HG02610 (cell line): ENCODE measurements around the gene CCR8.
"Not testable (repeated sequence)": the region's sequence is repeated elsewhere in the genome, so short reads cannot be mapped to it uniquely, and the experiment has no call there.

Experiments used
- ATAC-seq: cut with Tn5 transposase; IDR thresholded peaks from one replicate; pipeline ENCODE4 v1.9.1; 2021; ENCODE audit warnings: mild to moderate bottlenecking, moderate library complexity; ENCODE audit not compliant: unreplicated experiment

CCR8 gene

DNA sequence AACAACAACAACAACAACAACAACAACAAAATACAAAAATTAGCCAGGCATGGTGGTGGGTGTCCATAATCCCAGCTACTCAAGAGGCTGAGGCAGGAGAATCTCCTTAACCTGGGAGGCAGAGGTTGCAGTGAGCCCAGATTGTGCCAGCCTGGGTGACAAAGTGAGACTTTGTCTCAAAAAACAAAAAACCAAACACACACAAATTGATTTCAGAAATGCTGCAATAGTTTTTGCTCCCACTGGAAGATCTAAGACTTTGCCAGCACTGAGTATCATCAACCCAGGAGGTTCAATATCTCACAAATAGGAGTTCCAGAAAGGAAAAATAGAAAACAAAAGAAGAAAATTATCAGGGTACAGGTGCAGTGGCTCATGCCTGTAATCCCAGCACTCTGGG lies 16.2 kb upstream of the CCR8 start:
- ATAC-seq: no peak

- no peak for ATAC-seq
These were observed 14.1 kb upstream of the CCR8 start for GRCh38 chr3:39315420-39315819.

DNA sequence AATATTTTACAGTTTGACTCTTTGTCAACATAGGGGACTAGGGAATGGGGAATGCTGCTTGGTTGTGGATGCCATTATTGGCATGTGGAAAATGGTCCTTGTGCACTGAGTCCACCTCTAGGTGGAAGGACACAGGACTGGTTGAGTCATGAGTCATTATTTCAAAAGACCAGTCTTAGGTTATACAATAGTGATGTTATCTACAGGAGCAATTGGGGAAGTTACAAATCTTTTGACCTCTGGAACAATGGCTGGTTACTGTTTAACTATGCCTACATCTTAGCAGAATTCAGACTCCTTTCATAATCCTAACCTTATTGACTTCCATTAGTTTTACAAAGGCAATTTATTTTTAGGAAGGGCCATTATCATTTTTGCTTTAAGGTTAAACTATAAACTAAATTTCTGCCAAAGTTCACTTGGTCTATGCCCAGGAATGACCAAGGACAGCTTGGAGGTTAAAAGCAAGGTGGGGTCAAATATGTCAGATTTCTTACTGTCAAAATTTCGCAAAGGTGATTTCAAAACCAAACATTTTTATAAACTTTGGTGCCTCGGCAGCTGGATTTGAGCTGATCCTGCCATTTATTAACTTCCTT lies 11.8 kb upstream of the CCR8 start:
- no peak for ATAC-seq

- ATAC-seq: no peak
These were observed 11.2 kb upstream of the CCR8 start for GRCh38 chr3:39318301-39318700.

GRCh38 chr3:39319249-39319648 lies 10.3 kb upstream of the CCR8 start:
- ATAC-seq: no peak

GRCh38 chr3:39321574-39321983 lies 7.9 kb upstream of the CCR8 start:
- not testable (repeated sequence) for ATAC-seq

- not testable (repeated sequence) for ATAC-seq
These were observed 7.2 kb upstream of the CCR8 start for GRCh38 chr3:39322209-39322715.

DNA sequence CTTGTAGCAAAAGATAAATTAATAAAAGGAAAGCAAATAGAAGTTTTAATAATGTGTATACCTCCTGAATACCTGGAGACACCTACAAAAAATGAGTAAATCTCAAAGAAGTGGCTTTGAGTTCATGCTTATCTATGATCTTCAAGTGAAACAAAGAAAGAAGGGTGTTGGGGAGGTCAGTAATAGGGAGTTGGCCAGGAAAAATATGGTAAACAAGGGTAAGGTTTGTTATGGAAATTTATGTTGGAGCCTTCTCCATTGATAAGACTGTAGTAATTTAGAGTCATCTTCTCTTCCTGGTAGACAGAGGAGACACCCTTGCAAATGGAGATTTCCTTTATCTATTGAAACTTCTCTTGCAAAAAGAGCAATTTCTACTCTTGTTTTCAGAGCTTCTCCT lies 6.6 kb upstream of the CCR8 start:
- ATAC-seq: no peak

DNA sequence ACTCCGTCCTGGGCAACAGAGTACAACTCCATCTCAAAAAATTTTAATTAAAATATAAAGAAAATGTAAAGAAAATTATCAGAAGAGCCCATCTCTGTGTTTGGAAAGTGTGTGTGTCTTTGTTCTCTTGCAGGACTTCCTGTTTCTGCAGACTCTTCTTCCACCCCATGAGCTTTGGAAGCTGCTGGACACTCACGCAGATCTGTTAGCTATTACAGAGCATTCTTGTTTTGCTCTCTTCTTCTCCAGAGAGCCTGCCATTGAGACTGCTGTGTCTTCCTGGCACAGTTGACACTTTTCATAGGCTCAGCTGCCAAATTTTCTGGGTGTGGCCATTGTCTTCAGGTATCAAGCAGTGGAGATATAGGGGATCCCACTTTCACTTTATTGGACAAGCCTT lies 6.0 kb upstream of the CCR8 start:
- no peak for ATAC-seq

- no peak for ATAC-seq
These were observed 4.3 kb upstream of the CCR8 start for GRCh38 chr3:39325236-39325635.

DNA sequence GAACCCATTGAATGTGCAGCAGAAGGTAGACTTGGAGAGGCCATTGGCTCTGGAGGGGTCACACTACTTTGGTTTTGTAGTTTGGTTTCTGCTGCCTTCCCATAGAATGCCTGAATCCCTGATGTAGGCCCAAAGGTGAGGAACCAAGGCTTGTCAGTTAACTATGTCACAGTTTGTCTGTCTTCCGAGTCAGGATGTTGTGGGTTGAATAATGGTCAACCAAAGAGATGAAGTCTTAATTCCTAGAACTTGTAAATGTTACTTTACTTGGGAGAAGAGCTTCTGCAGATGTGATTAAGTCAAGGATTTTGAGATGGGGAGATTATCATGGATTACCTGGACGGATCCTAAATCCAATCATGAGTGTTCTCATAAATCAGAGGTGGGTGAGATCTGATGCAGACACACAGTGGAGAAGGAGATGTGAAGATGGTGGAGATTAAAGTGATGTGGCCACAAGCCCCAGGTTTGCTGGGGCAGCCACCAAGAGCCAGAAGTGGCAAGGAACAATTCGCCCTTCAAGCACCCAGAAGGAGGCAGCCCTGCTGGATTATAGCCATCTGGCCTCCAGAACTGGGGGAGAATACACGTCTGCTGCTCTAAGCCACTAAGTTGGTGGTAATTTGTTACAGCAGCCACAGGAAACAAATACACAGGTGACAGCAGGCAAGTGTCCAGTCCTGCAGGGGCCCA lies 2.3 kb upstream of the CCR8 start:
- ATAC-seq: peak; percentile 3

DNA sequence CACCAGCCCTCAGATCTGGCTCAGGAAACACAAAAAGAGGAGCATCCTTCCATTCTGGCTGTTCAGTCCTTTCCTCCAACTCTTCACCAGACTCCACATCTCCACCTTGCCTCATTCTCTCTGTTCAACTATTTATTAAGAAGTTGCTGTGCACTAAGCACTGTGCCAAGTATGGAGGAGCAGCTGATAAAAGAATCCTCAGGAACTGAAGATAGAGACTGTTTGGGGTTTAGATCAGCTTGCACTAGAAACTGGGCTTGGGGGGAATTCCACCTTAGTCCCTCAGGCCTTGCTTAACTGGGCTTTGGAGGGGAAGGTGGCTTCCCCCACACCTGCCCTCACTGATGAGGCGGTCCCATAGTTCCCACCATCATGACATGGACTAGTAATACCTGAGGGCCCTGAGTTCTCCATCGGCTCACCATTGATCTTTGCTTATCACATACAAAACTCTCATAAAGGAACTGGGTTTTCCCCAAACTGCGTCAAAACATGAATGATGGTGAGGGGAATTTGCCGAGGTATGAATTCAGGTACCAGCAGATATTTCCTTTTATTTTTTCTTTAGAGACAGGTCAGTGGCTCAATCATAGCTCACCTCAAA lies 1.7 kb upstream of the CCR8 start:
- ATAC-seq: peak; percentile 92

GRCh38 chr3:39330824-39331223 lies 1.3 kb downstream of the CCR8 start:
- ATAC-seq: no peak

GRCh38 chr3:39332525-39332924 lies 3.0 kb downstream of the CCR8 start:
- no peak for ATAC-seq

- no peak for ATAC-seq
These were observed 4.1 kb downstream of the CCR8 start for GRCh38 chr3:39333607-39334006.

GRCh38 chr3:39334205-39334604 lies 4.7 kb downstream of the CCR8 start:
- no peak for ATAC-seq

DNA sequence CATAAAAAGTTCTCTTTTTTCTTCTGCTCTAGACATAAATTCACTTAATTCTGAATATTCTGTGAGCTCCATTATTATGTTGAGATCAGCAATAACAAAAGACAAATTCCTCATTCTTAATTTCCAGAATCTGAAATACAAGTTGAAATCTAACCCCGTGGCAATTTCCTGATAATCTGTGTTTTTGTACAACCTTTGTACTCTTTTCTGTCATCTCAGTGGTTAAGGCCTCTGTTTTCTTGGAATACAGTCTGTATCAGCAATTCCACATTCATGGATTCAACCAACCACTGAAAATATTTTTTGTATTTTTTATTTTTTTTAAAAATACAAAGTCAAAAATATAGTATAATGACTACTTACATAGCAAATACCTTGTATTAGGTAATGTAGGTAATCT lies 8.7 kb downstream of the CCR8 start:
- ATAC-seq: no peak

DNA sequence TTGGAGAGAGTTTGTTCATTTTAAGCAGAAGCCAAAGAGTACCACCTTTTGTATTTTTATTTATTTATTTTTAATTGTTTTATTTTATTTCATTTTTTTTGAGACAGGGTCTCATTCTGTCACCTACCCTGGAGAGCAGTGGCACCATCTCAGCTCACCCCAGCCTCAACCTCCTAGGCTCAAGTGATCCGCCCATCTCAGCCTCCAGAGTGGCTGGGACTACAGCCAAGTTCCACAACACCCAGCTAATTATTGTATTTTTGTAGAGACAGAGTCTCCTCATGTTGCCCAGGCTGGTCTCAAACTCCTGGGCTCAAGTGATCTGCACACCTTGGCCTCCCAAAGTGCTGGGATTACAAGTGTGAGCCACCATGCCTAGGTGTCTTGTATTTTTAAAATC lies 9.6 kb downstream of the CCR8 start:
- no peak for ATAC-seq

DNA sequence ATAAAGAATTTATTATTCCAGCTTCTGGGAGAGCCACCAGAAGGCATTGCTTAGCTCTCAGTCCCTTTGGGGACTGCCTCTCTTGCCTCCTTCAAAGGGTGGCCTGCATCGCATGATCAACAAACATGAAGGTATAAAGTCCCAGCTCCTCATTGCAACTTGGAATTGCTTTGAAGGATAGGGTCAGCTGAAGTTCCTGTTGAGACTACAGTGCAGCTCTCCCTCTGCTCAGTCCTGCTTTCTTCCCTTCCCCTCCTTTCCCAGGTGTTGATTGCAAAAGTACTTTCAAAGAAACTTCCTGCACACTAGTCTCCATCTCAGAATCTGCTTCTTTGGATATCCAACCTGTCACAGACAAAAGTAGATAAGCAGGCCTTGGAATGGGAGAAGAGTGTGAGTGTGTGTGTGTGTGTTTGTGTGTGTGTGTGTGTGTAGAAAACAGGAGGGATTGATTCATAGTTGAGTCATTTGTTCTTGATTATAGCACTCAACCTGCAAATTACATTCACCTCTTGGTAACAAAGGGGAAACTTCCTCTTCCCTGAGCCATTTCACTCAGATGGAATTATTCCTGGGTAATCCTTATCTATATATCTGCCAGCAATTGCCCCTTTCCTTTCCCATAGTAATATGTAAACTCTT lies 13.7 kb downstream of the CCR8 start:
- ATAC-seq: no peak

- no peak for ATAC-seq
These were observed 14.3 kb downstream of the CCR8 start for GRCh38 chr3:39343760-39344159.

GRCh38 chr3:39344746-39345344 lies 15.3 kb downstream of the CCR8 start:
- ATAC-seq: no peak
